Activated CD4-positive, alpha-beta T cell treated with anti-CD3 and anti-CD28 coated beads, Interleukin-2, amount 50 U/mL, for 4 hours (primary cell): ENCODE measurements around the gene SH3PXD2A.
"Not testable (repeated sequence)": the region's sequence is repeated elsewhere in the genome, so short reads cannot be mapped to it uniquely, and the experiment has no call there.

Source experiments
- DNase-seq, 2 experiments: peaks; one replicate each; pipeline ENCODE4 v3.0.0-alpha.2; 2020

Gene SH3PXD2A

DNA sequence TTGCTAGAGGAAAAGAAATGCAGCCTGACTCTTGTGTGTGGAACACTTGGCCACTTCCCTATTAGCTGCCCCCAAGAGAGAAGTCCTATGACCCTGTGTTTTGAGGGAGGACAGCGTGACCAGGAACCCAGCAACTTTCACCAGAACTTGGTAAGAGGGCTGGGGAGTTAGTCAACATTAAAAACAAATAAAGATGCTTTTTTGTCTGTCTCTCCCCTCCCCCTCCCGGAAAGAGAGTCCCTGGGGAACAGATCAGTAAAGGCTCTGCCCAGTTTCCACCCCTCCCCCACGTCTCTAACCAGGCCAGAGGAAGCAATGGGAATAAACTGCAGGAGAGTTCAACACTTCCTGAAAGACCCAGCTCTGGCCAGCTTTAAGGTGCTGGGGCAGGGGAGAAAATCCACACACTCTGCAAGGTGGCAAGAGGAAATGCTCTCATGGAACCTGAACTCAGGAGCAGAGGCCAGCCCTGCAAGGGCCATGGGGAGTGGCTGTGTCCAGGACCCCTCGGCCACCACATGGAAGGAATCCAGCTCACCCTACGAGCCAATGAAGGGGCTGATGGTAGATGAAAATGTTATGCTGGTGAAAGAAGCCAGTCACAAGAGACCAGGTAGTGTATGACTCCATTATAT is 21.5 kb downstream of the SH3PXD2A start:
- no peak for DNase-seq

DNA sequence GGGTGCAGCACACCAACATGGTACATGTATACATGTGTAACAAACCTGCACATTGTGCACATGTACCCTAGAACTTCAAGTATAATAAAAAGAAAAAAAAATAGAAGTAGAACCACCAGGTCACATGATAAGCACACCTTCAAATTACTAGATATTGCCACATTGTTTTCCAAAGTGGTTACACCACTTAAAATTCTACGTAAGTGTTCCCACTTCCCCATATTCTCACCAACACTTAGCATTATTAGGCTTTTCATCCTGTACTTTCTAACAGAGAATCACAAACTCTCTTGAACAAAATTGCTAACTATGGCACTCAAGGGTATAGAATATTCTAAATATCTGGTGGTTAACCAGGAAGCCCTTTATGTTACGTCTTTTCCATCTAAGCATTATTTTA is 22.6 kb downstream of the SH3PXD2A start:
- no peak for DNase-seq

DNA sequence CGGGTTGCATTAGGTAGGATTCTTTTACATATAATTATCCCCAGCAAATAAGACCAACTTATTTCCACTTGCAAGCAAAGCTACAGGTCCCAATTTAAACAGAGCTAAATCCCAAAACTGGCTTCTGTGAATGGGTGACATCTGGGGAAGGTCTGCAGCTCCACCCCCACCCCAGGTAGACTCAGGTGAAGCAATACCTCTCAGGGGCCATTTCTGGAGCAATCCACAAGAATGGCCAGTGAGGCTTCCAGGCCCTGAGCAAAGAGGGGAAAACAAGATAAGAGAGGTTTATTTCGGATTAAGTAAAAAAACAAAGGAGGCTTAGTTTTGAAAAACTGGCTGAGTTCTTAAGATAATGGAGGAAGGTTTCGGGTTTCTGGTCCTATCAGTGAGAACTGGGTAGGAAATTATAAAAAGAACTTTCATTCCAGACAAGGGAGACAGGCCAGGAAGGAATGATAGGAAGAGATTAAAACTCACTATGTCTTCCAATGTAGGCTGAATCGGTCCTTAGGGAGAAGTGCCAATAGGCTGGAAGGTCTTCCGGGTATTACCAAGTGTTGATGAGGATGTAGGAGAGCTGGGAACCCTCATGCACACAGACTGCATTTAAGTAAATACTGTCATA is 25.4 kb downstream of the SH3PXD2A start:
- no peak for DNase-seq

DNA sequence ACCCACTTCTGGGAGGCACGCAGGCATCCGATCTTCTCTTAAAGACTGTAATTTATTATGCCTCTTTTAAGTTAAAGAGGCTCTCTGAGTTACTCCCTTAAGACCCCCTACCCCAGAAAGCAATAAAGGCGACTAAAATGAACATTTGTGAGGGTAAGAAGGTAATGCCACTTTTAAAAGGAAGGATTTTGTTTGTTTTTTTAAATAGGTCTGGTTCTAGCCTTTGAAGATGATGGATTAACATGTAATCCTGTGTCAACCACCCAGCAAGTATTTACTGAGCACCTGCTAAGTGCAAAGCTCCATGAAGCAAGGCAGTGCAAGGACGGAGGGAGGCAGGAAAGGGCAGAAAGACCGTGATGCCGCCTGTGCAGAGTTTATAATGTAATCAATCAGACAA is 26.1 kb downstream of the SH3PXD2A start:
- no peak for DNase-seq

- no peak for DNase-seq
These were observed 26.7 kb downstream of the SH3PXD2A start for GRCh38 chr10:103828587-103829197.

DNA sequence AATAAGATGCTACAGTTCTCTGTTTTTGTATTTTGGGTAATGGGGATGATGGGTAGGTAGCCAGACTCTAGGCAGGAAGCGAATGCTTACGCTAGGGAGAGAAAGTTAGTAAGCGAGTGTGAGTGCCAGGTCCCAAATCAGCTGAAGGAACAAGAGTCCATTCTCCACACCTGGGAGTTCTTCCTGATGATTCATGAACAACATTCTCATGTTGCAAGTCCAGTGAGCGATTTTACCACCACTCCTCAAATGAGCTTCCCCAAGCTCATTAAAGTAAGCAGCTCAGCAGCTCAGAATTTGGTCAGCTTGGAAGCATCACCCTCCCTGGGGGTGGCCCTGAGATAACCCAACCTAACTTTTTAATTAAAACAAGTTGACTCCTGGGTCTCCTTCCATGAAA is 27.3 kb downstream of the SH3PXD2A start:
- no peak for DNase-seq

DNA sequence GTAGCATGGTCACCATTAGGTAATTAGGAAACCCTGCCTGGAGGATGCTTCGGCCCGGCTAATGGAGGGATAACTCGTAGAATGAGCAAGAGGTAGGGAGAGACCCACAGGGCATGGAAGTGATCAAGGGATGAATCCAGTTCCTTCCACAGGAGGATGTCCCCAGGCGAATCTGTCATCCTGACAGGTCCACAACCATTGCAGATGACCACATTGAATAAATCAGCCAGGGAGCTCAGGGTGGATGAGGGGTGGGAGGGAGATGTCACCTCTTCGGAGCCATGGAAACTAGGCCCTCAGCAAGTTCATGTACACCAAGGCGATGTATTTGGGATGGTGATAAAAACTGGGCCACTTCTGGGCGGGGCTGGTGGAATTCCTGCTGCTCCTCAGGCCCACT is 28.5 kb downstream of the SH3PXD2A start:
- DNase-seq, result no peak

DNA sequence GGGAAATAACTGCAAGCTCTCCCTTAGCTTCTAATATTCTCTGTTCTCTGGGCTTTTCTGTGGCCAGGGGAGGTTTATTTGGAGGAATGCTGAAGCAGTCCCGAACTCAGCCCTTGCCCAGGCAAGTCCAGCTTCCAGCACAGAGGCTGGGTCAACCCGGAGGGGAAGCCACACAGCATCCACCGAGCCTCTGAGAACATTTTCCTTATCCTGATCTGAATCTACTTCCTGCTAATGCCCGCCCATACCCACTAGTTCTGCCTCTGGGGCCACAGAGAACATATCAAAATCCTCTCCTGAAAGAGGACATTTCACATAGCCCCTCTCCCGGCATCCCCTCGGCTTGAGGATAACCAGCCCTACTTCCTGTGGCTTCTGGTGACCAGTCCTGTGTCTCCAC is 31.1 kb downstream of the SH3PXD2A start:
- DNase-seq, result no peak

- no peak for DNase-seq
These were observed 31.6 kb downstream of the SH3PXD2A start for GRCh38 chr10:103823706-103824272.

DNA sequence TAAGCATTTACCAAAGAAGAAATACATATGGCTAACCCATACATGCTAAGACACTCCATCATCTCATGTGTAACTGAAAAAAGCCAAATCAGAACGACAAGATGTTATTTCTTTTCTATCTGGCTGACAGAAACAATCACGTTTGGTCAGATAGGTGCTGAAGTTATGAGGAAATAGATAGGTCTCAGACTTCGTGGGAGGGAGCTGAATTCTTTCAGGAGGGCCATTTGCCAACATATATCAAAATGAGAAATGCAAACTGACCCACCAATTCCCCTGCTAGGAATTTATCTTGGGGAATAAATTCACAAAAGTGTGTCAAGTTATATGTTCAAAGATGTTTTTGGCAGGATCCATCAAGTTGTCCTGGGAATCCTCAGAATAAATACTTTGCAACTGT is 32.6 kb downstream of the SH3PXD2A start:
- DNase-seq, result no peak

GRCh38 chr10:103822107-103822716 is 33.2 kb downstream of the SH3PXD2A start:
- DNase-seq, result no peak

DNA sequence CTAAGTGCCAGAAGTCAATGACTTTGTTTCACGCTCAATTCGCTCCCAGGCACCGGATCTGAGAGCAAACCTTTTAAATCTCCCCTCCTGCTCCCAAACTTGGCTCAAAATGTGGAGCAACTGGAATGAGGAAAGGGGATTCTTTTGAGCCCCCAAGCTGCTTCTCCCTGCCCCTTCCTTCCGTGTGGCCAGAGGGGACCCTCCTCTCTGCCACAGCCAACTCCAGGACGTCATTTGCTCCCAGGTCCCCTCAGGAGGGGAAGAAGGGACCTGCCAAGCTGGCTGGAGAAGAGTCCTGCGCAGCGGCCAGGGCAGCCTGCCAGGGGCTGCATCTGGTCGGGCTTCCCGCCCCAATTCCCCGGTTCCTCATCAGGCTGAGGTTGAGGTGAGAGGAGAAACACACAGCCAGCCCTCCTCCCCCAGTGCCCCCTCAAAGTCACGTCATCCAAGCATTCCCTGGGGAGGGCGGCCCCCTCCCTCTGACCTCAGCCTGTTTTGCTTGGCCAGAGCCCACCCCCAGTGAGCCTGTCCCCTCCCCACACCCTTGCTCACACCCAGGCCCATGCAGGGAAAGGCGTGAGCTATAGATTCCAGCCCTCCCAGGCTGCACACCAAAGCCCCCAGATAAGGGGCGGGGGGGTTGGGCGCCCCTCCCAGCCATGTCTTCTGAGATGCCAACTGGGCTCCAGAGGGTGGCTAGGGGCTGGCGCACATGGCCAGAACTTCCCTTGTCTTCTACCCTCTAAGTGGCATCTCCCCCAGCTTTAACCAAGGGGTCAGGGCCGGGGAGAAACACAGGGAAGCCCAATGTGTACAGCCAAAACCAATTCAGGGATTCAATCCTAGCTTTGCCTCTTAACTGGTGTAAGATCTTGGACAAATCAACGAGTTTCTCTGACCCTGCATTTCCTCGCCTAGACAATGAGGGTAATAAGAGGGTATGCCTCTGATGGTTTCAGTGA is 35.0 kb downstream of the SH3PXD2A start:
- DNase-seq, result no peak

DNA sequence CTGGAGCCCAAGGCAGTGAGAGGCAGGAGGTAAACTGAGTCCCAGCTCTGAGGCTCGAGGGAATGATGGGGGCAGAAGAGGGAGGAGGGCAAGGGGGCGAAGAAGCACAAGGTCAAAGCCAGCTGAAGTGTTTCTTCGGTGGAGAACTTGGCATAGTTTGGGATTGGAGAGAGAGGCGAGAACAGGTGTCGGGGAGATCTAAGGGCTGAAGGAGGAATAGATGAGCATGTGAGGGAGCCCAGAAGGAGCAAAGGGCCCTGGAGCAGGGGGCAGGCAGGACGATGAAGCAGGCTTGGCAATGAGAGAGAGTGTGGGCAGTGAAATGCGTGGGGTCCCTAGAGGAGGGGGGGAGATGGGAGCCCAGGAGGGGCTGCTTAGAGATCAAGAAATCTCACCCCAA is 35.9 kb downstream of the SH3PXD2A start:
- no peak for DNase-seq

- DNase-seq, result no peak
These were observed 36.5 kb downstream of the SH3PXD2A start for GRCh38 chr10:103818765-103819374.

- DNase-seq, result no peak
These were observed 37.3 kb downstream of the SH3PXD2A start for GRCh38 chr10:103818105-103818504.

DNA sequence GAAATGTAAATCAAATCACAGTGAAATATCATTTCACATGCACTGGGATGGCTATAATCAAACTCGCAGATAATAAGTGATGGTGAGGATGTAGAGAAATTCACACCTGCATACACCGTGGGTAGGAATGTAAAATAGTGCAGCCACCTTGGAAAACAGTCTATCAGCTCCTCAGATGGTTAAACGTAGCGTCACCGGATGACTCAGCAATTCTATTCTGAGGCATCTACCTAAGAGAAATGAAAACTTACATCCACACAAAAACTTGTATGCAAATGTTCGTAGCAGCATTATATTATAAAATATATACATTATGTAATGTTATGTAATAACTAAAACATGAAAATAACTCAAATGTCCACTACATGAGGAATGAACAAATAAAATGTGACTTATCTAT is 38.9 kb downstream of the SH3PXD2A start:
- DNase-seq, result no peak

DNA sequence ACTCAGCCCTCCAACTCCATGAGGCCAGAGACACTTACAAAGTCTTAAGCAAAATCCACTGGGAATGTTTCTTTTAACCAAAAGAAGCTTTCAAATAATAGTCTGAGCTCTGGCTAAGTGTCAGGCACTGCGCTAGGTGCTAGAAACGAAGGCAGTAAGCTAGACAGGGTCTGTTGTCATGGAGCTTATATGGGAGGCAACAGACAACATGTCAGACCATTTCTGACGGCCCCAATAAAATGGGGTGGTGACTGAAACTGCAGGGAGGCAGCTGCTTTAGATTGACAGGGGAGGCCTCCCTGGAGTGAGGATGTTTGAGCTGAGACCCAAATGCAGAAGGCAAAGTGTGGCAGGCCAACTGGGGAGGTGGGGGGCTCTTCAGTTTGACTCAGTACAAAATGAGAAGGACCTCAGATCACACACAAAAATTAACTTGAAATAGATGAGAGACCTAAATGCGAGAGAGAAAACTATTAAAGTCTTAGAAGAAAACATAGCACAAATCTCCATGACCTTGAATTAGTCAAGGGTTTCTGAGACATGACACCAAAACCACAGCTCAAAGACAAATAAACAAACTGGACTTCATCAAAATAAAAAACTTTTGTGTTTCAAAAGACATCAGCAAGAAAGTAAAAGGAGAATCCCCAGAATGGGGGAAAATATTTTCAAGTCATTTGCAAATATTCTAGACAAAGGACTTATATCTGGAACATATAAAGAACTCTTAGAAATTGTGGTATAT is 40.6 kb downstream of the SH3PXD2A start:
- DNase-seq, result no peak

DNA sequence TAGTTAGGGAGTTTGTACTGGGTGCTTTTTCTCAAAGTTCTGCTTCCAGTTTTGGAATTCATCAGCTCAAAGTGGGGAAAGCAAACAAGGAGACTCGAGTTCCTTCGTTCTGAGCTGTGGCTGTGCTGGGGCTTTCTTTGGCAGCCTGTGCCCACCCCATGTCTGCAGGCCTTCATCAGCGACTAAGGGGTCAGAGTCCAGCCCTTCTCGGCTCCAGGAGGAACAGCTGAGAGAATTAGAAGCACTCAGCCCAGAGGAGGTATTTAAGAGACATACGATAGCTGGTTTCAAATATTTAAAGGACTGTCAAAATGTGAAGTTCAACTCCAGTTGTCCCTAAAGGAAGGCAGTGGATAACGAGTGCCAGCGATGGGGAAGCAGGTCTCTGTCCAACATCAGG is 41.3 kb downstream of the SH3PXD2A start:
- no peak for DNase-seq

DNA sequence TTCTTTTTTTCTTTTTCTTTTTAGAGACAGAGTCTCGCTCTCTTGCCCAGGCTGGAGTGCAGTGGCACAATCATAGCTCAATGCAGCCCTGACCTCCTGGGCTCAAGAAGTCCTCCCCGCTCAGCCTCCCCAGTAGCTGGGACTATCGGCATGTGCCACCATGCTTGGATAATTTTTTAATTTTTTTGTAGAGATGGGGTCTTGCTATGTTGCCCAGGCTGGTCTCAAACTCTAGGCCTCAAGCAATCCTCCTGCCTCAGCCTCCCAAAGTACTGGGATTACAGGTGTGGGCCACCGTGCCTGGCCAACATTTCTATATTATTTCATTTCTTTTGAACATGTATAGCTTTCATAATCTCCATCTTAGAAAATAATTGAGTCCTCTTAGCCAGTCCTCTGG is 42.1 kb downstream of the SH3PXD2A start:
- not testable (repeated sequence) for DNase-seq

DNA sequence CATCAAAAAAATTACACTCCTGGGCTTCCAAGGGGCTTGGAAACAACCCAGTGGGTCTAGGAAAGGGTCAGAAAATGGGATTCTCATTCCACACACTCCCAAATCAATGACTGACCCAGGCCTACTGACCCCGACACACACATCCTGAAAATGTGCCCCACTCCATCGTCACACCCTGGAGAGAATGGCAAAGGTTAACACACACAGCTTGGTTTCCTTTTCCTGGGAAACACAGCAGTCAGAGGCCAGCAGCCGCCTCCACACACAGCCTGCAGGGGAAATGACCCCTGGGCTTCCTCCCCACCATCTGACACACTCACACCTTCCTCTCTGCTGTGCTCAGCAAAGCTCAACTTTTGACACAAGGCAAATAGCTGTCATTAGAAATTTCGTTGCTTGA is 42.9 kb downstream of the SH3PXD2A start:
- no peak for DNase-seq

DNA sequence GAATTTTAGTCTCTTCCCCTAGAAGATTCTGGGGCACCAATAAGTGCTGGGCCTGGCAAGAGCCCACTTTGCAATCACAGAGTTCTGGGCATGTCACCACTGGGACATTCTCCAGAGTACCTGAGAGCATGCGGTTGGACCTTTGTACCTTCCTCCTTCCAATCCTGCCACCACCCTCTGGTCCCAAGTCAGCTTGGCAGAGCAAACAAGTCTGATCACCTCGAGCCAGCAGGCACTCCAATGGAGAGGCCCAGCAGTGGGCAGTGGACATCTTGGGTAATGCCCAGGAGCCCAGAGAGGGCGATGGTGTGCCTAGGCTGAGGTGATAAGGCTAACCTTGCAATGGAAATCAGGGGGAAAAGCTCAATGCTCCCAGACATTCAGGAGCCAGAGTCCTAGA is 43.4 kb downstream of the SH3PXD2A start:
- no peak for DNase-seq
